ENCODE results near the gene PRRX2.
"Not testable (repeated sequence)": the region's sequence is repeated elsewhere in the genome, so short reads cannot be mapped to it uniquely, and the experiment has no call there.

Gene PRRX2

GRCh38 chr9:129653823-129654553, 11.5 kb upstream of the PRRX2 start:
- no peak for DNase-seq (ENCODE audit: low read depth, low spot score)

- no peak for DNase-seq (ENCODE audit: low read depth, low spot score)
Observed at GRCh38 chr9:129654554-129655040, 10.8 kb upstream of the PRRX2 start.

- DNase-seq (ENCODE audit: low read depth, low spot score) = no peak
Observed at GRCh38 chr9:129655154-129655553, 10.3 kb upstream of the PRRX2 start.

GRCh38 chr9:129655696-129656095, 9.8 kb upstream of the PRRX2 start:
- no peak for DNase-seq (ENCODE audit: low read depth, low spot score)

GRCh38 chr9:129656795-129657390, 8.6 kb upstream of the PRRX2 start:
- no peak for DNase-seq (ENCODE audit: low read depth, low spot score)

- DNase-seq (ENCODE audit: low read depth, low spot score) = no peak
Observed at GRCh38 chr9:129661029-129661428, 4.4 kb upstream of the PRRX2 start.

- not testable (repeated sequence) for DNase-seq (ENCODE audit: low read depth, low spot score)
Observed at GRCh38 chr9:129662239-129662638, 3.2 kb upstream of the PRRX2 start.

- DNase-seq (ENCODE audit: low read depth, low spot score) = no peak
Observed at GRCh38 chr9:129664746-129665388, 580 bp upstream of the PRRX2 start.

GRCh38 chr9:129665814-129666520, 520 bp downstream of the PRRX2 start:
- DNase-seq (ENCODE audit: low read depth, low spot score) = no peak

- no peak for DNase-seq (ENCODE audit: low read depth, low spot score)
Observed at GRCh38 chr9:129666575-129666974, 1.1 kb downstream of the PRRX2 start.

GRCh38 chr9:129667378-129667777, 1.9 kb downstream of the PRRX2 start:
- no peak for DNase-seq (ENCODE audit: low read depth, low spot score)

- no peak for DNase-seq (ENCODE audit: low read depth, low spot score)
Observed at GRCh38 chr9:129667850-129668249, 2.4 kb downstream of the PRRX2 start.

- no peak for DNase-seq (ENCODE audit: low read depth, low spot score)
Observed at GRCh38 chr9:129669141-129669718, 3.8 kb downstream of the PRRX2 start.

- DNase-seq (ENCODE audit: low read depth, low spot score) = no peak
Observed at GRCh38 chr9:129669946-129670345, 4.5 kb downstream of the PRRX2 start.

- DNase-seq (ENCODE audit: low read depth, low spot score) = no peak
Observed at GRCh38 chr9:129671065-129671464, 5.6 kb downstream of the PRRX2 start.

GRCh38 chr9:129671519-129671918, 6.1 kb downstream of the PRRX2 start:
- DNase-seq (ENCODE audit: low read depth, low spot score) = no peak

GRCh38 chr9:129672702-129673101, 7.3 kb downstream of the PRRX2 start:
- no peak for DNase-seq (ENCODE audit: low read depth, low spot score)

- DNase-seq (ENCODE audit: low read depth, low spot score) = no peak
Observed at GRCh38 chr9:129673602-129674001, 8.2 kb downstream of the PRRX2 start.

- no peak for DNase-seq (ENCODE audit: low read depth, low spot score)
Observed at GRCh38 chr9:129674229-129674628, 8.8 kb downstream of the PRRX2 start.

- no peak for DNase-seq (ENCODE audit: low read depth, low spot score)
Observed at GRCh38 chr9:129675620-129676019, 10.2 kb downstream of the PRRX2 start.

- no peak for DNase-seq (ENCODE audit: low read depth, low spot score)
Observed at GRCh38 chr9:129676287-129676686, 10.8 kb downstream of the PRRX2 start.

- DNase-seq (ENCODE audit: low read depth, low spot score) = peak; percentile 49
Observed at GRCh38 chr9:129676975-129677374, 11.5 kb downstream of the PRRX2 start.

All from ELF-1 (cell line).